Suprapubic skin (tissue), 4 donors: ENCODE measurements around the gene HTRA2.

Experiments
- POLR2A ChIP-seq, 2 donors: fragments of 450-650 bp; IDR thresholded peaks; one replicate each; pipeline ENCODE4 v1.6.1; 2017; ENCODE audit warnings: antibody characterized with exemption in 2 of 2, mild to moderate bottlenecking in 2 of 2, moderate library complexity in 2 of 2
- POLR2AphosphoS5 ChIP-seq, 3 donors: sonication (generic); formaldehyde crosslinking; IDR thresholded peaks; one replicate each; pipeline ENCODE4 v1.6.1; 2017; ENCODE audit warnings: antibody characterized with exemption in 3 of 3
- TF ChIP-seq, protein P1 (sequence below), 2 donors: fragments of 200-600 bp in 1 of 2; fragments of 450-650 bp in 1 of 2; sonication (generic) in 1 of 2; IDR thresholded peaks; one replicate each; pipeline ENCODE4 v1.5.1; 2016 to 2019; ENCODE audit warnings: antibody characterized with exemption in 2 of 2, mild to moderate bottlenecking in 1 of 2, moderate library complexity in 1 of 2

DNA sequence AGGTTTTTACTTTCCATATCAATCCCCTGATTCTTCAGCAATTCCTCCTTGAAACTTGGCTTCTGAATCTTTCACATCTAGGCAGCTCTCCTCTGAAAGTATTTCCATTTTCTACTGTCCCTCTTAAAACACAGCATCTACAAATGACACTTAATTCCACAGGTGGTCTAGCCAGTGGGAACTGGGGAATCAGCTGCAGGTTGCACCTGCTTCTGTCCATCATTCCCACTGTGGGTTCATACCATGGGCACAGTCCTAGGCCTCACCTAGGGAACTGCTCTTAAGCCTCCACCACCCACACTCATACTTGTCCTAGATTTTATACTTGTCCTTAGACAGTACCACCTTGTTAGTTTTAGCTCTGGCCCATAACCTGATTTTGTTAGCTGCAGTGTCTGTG is 21.8 kb downstream of the HTRA2 start:
- TF ChIP-seq, protein P1, sequence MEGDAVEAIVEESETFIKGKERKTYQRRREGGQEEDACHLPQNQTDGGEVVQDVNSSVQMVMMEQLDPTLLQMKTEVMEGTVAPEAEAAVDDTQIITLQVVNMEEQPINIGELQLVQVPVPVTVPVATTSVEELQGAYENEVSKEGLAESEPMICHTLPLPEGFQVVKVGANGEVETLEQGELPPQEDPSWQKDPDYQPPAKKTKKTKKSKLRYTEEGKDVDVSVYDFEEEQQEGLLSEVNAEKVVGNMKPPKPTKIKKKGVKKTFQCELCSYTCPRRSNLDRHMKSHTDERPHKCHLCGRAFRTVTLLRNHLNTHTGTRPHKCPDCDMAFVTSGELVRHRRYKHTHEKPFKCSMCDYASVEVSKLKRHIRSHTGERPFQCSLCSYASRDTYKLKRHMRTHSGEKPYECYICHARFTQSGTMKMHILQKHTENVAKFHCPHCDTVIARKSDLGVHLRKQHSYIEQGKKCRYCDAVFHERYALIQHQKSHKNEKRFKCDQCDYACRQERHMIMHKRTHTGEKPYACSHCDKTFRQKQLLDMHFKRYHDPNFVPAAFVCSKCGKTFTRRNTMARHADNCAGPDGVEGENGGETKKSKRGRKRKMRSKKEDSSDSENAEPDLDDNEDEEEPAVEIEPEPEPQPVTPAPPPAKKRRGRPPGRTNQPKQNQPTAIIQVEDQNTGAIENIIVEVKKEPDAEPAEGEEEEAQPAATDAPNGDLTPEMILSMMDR (IDR thresholded peaks at IDR 0.05) = no peak
- TF ChIP-seq POLR2AphosphoS5 (IDR thresholded peaks at IDR 0.05) (no peak), POLR2A (IDR thresholded peaks at IDR 0.05) (no peak)
